Measurements from ENCODE around the gene ATP13A4. TPM values are rescaled to one million over a fixed set of nuclear protein-coding genes. Genes with fewer than 3 reads are reported as not detected.

Gene ATP13A4
- total RNA-seq, 2 donors from 2014 or later, result 7.9 to 14.3 TPM

DNA sequence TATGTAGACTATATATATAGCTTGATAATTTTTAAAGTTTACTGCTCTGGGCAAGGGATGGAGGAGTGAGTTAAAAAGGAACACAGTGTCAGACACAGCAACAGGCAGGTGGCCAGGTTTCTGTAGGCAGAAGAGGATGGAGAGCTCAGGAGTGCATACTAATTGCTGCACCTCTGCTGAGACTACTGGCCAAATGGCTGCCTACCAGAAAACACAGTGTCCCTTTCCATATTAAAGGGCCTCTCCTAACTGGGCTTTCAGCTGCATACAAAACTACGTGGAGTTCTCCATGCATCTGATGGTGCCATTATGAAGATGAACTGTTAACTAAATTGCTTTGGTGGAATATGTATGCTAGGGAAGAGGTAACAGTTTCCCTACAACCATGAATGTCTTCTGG lies 1.8 kb downstream of the ATP13A4 start:
- TF ChIP-seq, protein P1, sequence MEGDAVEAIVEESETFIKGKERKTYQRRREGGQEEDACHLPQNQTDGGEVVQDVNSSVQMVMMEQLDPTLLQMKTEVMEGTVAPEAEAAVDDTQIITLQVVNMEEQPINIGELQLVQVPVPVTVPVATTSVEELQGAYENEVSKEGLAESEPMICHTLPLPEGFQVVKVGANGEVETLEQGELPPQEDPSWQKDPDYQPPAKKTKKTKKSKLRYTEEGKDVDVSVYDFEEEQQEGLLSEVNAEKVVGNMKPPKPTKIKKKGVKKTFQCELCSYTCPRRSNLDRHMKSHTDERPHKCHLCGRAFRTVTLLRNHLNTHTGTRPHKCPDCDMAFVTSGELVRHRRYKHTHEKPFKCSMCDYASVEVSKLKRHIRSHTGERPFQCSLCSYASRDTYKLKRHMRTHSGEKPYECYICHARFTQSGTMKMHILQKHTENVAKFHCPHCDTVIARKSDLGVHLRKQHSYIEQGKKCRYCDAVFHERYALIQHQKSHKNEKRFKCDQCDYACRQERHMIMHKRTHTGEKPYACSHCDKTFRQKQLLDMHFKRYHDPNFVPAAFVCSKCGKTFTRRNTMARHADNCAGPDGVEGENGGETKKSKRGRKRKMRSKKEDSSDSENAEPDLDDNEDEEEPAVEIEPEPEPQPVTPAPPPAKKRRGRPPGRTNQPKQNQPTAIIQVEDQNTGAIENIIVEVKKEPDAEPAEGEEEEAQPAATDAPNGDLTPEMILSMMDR (IDR thresholded peaks at IDR 0.05), result no peak
- no peaks in the 10 kb centered on the region for H3K36me3 ChIP-seq (replicated peaks in 1 of 2; ENCODE audit: insufficient read depth in 1 of 2, low read depth in 2 of 2)
- H3K9me3 ChIP-seq, result no peaks in the 10 kb centered on the region
- 67 to 73% methylated on average over 1 of the region's 1 CpG for WGBS, 2 donors
- intact Hi-C loops (cut with DNase I), result no loop called here
- peak in 2 of 4 donors; percentile 12 to 31 for DNase-seq
- no peak overlapping the region for H3K4me3 ChIP-seq
- peak overlapping the region in 3 of 4 donors; percentile 64 to 70 (median 65) for H3K27ac ChIP-seq
- ATAC-seq, result no peak
- no peaks in the 10 kb centered on the region for H3K27me3 ChIP-seq
- peaks cover 15% of the 10 kb centered on the region for H3K4me1 ChIP-seq

DNA sequence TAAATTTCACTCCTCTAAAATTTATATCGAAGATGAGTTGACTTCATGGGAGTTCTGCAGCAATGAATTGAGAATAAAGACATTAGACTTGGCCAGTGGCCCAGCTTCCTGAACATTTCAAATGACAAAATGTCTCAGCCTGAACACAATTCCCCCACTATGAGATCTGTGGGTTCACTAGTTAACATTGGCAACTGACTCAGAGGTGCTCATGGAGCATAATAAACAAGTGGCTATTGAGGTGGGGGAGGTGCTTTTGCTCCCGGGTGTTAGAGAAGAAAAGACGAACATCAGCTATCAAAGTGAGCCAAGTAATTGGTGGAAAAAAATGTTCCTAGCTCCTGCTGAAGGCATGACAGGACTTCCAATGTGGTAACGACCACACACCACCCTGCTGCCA lies 6.3 kb downstream of the ATP13A4 start:
- no peak for TF ChIP-seq POLR2A (IDR thresholded peaks at IDR 0.05)
- TF ChIP-seq, protein P1 (IDR thresholded peaks at IDR 0.05), result no peak
- intact Hi-C loops (cut with DNase I), result no loop called here
- no peak overlapping the region for H3K27ac ChIP-seq
- H3K36me3 ChIP-seq (replicated peaks in 1 of 2; ENCODE audit: insufficient read depth in 1 of 2, low read depth in 2 of 2), result no peaks in the 10 kb centered on the region
- DNase-seq (no peak), ATAC-seq (no peak)
- no peak overlapping the region for H3K4me3 ChIP-seq
- H3K9me3 ChIP-seq, result no peaks in the 10 kb centered on the region
- 41 to 49% methylated on average over 4 of the region's 4 CpGs for WGBS, 2 donors
- no peaks in the 10 kb centered on the region for H3K4me1 ChIP-seq
- no peaks in the 10 kb centered on the region for H3K27me3 ChIP-seq

DNA sequence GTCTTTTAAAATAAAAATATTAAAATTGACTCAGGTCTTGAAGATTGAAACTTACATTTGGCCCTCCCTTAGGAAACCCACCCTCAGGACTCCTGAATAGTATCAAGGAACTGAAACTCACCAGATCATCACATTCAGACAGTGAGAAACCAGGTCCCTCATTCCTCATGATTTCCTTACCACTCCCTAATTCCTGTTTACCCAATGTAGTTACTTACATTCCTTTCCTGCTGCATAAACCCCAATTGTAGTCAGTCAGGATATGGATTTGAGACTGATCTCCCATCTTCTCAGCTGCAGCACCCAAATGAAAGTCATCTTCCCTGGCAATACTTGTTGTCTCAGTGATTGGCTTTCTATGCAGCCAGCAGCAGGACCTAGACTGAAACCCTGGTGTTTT lies 8.6 kb downstream of the ATP13A4 start:
- no peak overlapping the region for H3K27ac ChIP-seq
- no peaks in the 10 kb centered on the region for H3K27me3 ChIP-seq
- intact Hi-C loops (cut with DNase I), result no loop called here
- ATAC-seq, result no peak
- no peaks in the 10 kb centered on the region for H3K4me1 ChIP-seq
- DNase-seq, result no peak
- no peaks in the 10 kb centered on the region for H3K9me3 ChIP-seq
- no peaks in the 10 kb centered on the region for H3K36me3 ChIP-seq (replicated peaks in 1 of 2; ENCODE audit: insufficient read depth in 1 of 2, low read depth in 2 of 2)
- H3K4me3 ChIP-seq, result no peak overlapping the region
- TF ChIP-seq POLR2A (IDR thresholded peaks at IDR 0.05), result no peak
- TF ChIP-seq, protein P1 (IDR thresholded peaks at IDR 0.05), result no peak

DNA sequence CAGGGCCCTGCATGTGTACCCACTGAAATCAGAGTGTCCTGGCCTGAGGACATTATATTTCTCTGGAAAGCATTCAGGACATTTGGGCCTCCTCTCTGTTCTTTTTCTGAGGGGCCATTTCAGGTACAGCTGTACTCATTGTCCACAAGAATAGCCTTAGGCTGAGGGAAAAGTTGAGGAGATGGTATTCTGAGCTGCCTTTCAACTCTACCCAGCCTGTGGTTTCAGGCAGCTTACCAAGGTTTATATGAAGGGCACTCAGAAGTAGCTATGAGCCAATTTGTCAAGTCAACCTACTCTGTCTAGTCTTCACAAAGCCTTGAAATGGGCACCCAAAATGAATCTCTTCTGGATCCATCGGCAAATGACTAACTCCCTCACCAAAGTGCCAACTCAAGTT lies 9.4 kb downstream of the ATP13A4 start:
- no peak overlapping the region for H3K27ac ChIP-seq
- intact Hi-C loops (cut with DNase I), result no loop called here
- TF ChIP-seq POLR2A (IDR thresholded peaks at IDR 0.05), result no peak
- TF ChIP-seq, protein P1 (IDR thresholded peaks at IDR 0.05), result no peak
- WGBS, 2 donors, result 94 to 100% methylated on average over 1 of the region's 1 CpG
- ATAC-seq (no peak), DNase-seq (no peak)
- no peaks in the 10 kb centered on the region for H3K4me1 ChIP-seq
- H3K36me3 ChIP-seq (replicated peaks in 1 of 2; ENCODE audit: insufficient read depth in 1 of 2, low read depth in 2 of 2), result no peaks in the 10 kb centered on the region
- H3K9me3 ChIP-seq, result no peaks in the 10 kb centered on the region
- H3K27me3 ChIP-seq, result no peaks in the 10 kb centered on the region
- H3K4me3 ChIP-seq, result no peak overlapping the region

DNA sequence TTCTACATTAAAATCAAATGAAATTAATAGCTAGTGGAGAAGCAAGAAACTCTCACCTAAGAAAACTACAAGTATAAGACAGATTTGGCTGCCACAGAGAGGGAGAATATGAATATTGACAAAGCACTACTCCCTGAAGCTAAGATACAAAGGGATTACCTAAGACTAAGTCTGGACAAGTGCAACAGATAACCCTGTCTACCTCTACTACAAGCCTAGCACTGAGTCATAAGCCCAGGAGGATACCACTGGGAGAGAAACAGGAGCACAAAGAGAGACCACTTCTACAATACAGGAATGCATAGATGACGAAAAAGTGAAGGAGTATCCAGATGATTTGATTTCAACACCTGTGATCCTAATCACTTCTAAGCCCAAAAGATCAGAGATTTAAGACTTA lies 10.4 kb downstream of the ATP13A4 start:
- DNase-seq (no peak), ATAC-seq (no peak)
- no peak overlapping the region for H3K27ac ChIP-seq

More for the DNA sequence above, 10.4 kb downstream of the ATP13A4 start:
- H3K9me3 ChIP-seq, result no peaks in the 10 kb centered on the region
- no peaks in the 10 kb centered on the region for H3K27me3 ChIP-seq
- WGBS, 2 donors, result 72 to 79% methylated on average over 1 of the region's 1 CpG
- H3K4me1 ChIP-seq, result no peaks in the 10 kb centered on the region
- intact Hi-C loops (cut with DNase I), result no loop called here
- H3K4me3 ChIP-seq, result no peak overlapping the region
- no peaks in the 10 kb centered on the region for H3K36me3 ChIP-seq (replicated peaks in 1 of 2; ENCODE audit: insufficient read depth in 1 of 2, low read depth in 2 of 2)
- TF ChIP-seq, protein P1 (IDR thresholded peaks at IDR 0.05), result no peak
- TF ChIP-seq POLR2A (IDR thresholded peaks at IDR 0.05), result no peak
